Lower leg skin (tissue), 4 donors: ENCODE results near the gene SPINK9. TPM values are rescaled to one million over a fixed set of nuclear protein-coding genes. Genes with fewer than 3 reads are reported as not detected.

Source experiments
- DNase-seq, 2 donors: peaks; one replicate each; pipeline ENCODE4 v3.0.0-alpha.2; 2019; ENCODE audit warnings: low spot score in 2 of 2
- H3K4me3 ChIP-seq: fragments of 200-600 bp; sonication (generic); 2 replicates; pipeline ENCODE4 v1.5.1; 2017; ENCODE audit warnings: mild to moderate bottlenecking, low read depth; ENCODE audit not compliant: poor library complexity, severe bottlenecking
- POLR2A ChIP-seq, 2 donors: fragments of 450-650 bp; IDR thresholded peaks; one replicate each; pipeline ENCODE4 v1.6.1; 2016 to 2017; ENCODE audit warnings: antibody characterized with exemption in 2 of 2, mild to moderate bottlenecking in 1 of 2, moderate library complexity in 1 of 2
- WGBS, 2 donors: methylation state at CpG; one replicate each; pipeline ENCODE4 v1.1.5; 2018; 5-methylcytosine and 5-hydroxymethylcytosine counted together
- intact Hi-C: fragments of 100-400 bp; cut with DNase I; formaldehyde crosslinking; loops from one replicate; pipeline ENCODE4 v1.15.0; 2023; ENCODE audit warnings: low total_unique reads
- total RNA-seq, 4 donors: library from RNA; depleted of rRNA; stranded (reverse); fragments of >200 nt; gene quantifications; one replicate each; pipeline ENCODE4 v1.1.0, GENCODE V29; 2016
- TF ChIP-seq, protein P1 (sequence below), 3 donors: fragments of 450-650 bp; IDR thresholded peaks; one replicate each; pipeline ENCODE4 v1.5.1; 2016; ENCODE audit warnings: antibody characterized with exemption in 3 of 3, mild to moderate bottlenecking in 3 of 3, moderate library complexity in 2 of 3

The SPINK9 gene
- total RNA-seq, 4 donors from 2014 or later: not detected

DNA sequence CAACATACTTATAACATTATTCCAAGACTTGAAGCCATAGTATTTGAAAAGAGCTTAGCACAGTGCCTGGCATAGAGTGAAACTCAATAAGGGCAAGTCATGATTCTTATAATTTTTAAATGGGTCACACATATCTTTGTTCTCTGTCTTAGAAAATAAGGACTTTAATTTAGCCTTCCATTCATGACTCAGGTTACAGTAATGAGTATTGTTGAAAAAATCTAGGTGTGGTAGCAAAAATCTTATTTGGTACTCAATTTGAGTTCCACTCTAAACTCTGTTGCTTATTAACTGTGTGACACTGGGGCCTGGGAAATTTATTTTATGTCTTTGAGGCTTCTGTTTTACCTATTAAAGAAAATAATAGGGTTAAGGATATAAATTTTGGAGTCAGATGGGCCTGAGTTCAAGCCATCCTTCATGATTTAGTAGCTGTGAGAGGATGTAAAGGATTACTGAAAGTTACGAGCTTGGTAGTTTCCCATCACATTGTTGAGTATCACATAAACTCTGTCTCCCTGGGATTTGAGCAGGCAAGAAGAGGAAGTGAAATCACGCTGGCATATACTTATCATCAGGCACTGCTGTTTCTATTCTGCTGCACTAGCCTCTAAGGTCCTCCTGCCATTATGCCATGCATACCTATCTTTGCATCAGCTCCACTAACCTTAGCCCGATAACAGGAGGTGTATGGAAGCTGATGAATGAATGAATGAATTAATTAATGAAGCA, 1.5 kb downstream of the SPINK9 start:
- 69 to 85% methylated on average over 3 of the region's 3 CpGs for WGBS, 2 donors
- H3K4me3 ChIP-seq: no peak overlapping the region
- no peak for DNase-seq
- intact Hi-C loops: no loop called here
- TF ChIP-seq, protein P1, sequence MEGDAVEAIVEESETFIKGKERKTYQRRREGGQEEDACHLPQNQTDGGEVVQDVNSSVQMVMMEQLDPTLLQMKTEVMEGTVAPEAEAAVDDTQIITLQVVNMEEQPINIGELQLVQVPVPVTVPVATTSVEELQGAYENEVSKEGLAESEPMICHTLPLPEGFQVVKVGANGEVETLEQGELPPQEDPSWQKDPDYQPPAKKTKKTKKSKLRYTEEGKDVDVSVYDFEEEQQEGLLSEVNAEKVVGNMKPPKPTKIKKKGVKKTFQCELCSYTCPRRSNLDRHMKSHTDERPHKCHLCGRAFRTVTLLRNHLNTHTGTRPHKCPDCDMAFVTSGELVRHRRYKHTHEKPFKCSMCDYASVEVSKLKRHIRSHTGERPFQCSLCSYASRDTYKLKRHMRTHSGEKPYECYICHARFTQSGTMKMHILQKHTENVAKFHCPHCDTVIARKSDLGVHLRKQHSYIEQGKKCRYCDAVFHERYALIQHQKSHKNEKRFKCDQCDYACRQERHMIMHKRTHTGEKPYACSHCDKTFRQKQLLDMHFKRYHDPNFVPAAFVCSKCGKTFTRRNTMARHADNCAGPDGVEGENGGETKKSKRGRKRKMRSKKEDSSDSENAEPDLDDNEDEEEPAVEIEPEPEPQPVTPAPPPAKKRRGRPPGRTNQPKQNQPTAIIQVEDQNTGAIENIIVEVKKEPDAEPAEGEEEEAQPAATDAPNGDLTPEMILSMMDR (IDR thresholded peaks at IDR 0.05): no peak
- no peak for TF ChIP-seq POLR2A (IDR thresholded peaks at IDR 0.05)

DNA sequence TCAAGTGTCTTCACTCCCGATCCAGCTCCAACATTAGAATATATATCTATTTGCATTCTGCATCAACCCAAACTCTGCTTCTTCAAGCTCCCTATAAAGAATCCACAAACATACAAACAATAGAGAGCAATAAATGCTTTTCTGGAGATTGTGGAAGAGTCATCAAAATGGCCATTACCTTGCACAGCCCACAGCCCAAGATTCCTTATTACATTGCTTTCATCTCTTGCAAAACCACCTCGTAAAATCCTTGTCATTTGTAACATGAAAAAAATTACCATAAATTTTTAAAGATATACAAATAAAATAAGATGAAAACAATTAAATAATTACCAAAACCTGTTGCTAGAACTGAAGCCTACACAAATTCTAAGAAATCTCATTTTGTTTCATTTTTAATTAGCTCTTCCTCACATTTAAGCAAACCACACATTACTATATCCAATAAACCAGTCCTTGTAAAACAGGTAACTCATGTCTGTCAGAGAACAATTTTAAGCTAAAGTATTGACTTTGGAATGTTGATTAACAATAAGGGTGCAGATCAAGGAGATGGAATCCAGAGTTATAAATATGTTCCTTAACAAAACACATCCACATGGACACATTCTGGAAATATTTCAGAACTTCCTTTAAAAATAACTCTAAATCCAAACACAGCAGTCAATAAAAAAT, 7.1 kb downstream of the SPINK9 start:
- intact Hi-C loops: no loop called here
- 83 to 88% methylated on average over 2 of the region's 2 CpGs for WGBS, 2 donors
- no peak overlapping the region for H3K4me3 ChIP-seq
- TF ChIP-seq, protein P1 (IDR thresholded peaks at IDR 0.05): no peak
- TF ChIP-seq POLR2A (IDR thresholded peaks at IDR 0.05): no peak
- DNase-seq: no peak

DNA sequence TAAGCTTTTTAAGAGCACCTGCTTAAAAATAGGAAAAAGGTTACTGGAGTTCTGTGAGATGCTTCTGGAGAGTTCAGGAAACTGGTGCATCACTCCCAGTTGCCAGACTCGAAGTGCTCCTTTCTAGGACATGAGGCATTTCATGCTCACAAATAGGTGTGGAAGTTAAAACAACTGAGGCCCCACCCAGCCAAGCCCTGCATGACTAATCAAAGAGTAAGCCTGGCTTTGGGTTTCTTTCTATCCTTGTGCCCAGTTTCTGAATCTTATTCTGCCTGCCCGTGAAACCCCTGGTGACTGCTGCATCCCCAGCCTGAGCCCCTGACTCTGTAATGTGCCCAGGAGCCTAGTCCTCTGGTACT, 7.7 kb downstream of the SPINK9 start:
- TF ChIP-seq POLR2A (IDR thresholded peaks at IDR 0.05): no peak
- TF ChIP-seq, protein P1 (IDR thresholded peaks at IDR 0.05): no peak
- peak in 1 of 2 donors; percentile 16 for DNase-seq
- intact Hi-C loops: no loop called here
- 48 to 61% methylated on average over 2 of the region's 2 CpGs for WGBS, 2 donors
- H3K4me3 ChIP-seq: no peak overlapping the region

DNA sequence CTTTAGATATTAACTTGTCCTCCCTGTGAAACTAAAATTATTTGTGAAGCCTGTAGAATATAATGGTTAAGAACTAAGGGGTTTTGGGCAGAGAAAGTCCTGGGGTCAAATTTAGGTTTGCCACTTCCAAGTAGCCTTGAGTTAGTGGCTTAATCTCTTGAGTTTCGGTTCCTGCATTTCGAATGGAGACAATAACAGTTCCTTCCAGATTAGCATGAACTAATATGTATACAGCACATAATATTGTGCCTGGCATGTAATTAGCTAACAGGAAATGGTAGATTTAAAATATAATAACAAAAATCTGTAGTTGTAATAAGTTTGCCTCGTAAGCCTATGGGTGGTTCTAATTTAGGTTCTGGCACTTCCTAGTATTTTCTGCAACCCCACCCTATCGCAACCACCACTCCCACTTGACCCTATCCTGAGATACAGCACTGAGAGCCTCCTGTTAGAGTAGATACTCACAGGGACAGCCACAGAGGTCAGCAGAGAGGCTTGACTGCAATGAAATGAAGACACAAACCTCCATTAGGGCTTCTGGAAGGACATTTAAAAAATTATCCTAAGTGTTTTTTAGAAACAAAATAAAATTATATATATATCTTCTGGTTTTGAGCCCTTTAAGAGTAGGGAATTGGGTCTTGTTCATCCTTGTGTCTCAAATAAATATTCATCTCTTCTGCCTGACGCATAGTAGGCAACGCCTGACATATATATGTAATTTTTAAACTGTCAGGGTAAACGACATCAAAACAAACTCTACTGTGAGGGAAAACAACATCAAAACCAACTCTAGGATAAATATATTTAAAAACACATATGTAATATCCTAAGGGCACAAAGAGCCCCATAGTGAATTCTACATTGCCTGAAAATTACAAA, 8.5 kb downstream of the SPINK9 start:
- intact Hi-C loops: no loop called here
- TF ChIP-seq, protein P1 (IDR thresholded peaks at IDR 0.05): no peak
- no peak for TF ChIP-seq POLR2A (IDR thresholded peaks at IDR 0.05)
- H3K4me3 ChIP-seq: no peak overlapping the region
- WGBS, 2 donors: 61 to 69% methylated on average over 7 of the region's 7 CpGs
- DNase-seq: no peak

DNA sequence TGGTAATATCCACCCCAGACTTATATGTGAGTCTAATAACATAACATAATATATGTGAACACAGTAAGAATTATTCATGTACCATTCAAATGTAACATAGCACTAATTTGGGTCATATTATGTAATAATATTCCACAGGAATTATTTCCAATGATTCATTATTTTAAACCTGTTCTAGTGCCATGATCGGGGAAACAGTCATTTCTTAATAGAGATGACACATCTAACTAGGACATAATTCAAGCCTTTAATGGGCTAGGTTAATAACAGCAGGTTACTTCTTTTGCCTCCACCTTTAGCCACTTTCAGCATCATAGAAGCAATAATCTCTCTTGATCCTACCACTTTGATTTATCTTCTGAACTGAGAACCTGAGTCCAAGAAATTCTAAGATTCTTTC, 12.3 kb downstream of the SPINK9 start:
- no peak for TF ChIP-seq POLR2A (IDR thresholded peaks at IDR 0.05)
- TF ChIP-seq, protein P1 (IDR thresholded peaks at IDR 0.05): no peak
- H3K4me3 ChIP-seq: no peak overlapping the region
- DNase-seq: no peak
- intact Hi-C loops: no loop called here
- 45 to 51% methylated on average over 1 of the region's 1 CpG for WGBS, 2 donors
